T47D (cell line): ENCODE data around the gene DHRSX.
"Not testable (repeated sequence)": the region's sequence is repeated elsewhere in the genome, so short reads cannot be mapped to it uniquely, and the experiment has no call there.

Experiments
- DNase-seq, 2 experiments: peaks; one replicate each; pipeline versions ENCODE4 v3.0.0 to v3.0.0-alpha.2; 2011 to 2012; ENCODE audit warnings: low read depth in 1 of 2, low spot score in 1 of 2
- JUND ChIP-seq: IDR thresholded peaks from 2 replicates; pipeline ENCODE4 v1.6.1; 2012; ENCODE audit warnings: low read depth
- in situ Hi-C: cut with HindIII; loops from 2 replicates; pipeline ENCODE4 v1.10.0; 2016; ENCODE audit warnings: low sequenced_read_pairs, low pct_unique_long_range_greater_than_20kb

The DHRSX gene

DNA sequence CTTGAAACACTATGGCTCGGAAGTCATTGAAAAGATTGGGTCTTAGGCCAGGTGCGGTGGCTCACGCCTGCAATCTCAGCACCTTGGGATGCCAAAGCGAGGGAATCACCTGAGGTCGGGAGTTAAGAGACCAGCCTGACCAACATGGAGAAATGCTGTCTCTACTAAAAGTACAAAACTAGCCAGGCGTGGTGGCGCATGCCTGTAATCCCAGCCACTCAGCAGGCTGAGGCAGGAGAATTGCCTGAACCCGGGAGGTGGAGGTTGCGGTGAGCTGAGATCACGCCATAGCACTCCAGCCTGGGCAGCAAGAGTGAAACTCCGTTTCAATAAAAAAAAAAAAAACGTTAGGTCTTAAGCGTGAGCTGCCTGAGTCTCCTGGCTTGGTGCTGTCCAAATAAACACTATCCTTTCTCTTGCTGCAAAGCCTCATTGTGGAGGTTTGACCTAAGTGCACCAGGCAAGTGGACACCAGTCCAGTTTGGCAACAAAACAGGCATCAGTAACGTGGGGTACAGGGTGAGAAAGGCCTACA, 185.9 kb downstream of the DHRSX start:
- no peak for TF ChIP-seq JUND
- in situ Hi-C loops = no loop called here
- DNase-seq = no peak

DNA sequence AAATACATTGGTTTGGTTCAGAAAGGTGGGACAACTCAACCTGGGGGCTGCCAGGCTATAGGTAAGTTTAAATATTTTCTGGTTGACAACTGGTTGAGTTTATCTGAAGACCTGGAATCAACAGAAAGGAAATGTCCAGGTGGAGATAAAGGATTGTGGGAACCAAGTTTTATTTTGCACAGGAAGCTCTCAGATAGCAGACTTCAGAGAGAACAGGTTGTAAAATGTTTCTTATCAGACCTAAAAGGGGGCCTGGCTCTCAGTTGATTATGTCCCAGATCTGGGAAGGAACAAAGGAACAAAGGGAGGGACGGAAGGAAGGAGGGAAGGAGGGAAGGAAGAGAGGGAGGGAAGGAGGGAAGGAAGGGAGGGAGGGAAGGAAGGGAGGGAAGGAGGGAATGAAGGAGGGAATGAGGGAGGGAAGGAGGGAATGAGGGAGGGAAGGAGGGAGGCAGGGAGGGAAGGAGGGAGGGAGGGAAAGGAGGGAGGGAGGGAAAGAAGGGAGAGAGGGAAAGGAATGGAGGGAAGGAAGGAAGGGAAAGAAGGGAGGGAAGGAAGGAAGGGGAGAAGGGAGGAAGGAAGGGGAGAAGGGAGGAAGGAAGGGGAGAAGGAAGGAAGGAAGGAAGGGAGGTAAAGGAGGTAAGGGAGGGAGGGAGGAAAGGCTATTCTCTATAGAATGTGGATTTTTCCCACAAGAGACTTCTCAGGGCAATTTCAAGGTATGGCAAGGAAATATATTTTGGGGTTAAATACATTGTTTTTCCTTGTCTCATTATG, 186.7 kb downstream of the DHRSX start:
- DNase-seq = no peak
- no peak for TF ChIP-seq JUND
- in situ Hi-C loops = no loop called here

- DNase-seq, in situ Hi-C loops: not testable (repeated sequence)
These were observed 188.7 kb downstream of the DHRSX start for GRCh38 chrX:2312061-2312591.

DNA sequence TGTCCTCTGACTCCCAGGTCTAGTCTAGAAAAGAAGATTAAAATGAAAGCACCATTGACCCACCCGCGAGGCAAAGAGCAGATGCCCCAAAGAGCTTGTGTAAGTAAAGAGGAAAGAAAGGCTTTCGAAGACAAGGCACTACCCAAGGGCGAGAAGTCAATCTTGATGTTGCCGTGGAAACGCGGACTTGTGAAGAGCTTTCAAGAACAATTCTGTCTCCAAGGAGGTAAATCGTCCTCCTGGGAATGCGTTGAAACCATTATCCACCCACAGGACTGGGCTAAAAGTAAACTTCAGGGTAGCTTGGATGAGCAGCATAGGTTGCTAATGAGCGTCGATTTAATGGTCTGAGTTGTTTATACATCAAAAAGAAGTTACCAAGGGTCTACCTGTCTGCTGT, 189.3 kb downstream of the DHRSX start:
- in situ Hi-C loops = no loop called here
- DNase-seq = no peak
- no peak for TF ChIP-seq JUND

GRCh38 chrX:2301901-2302300, 198.9 kb downstream of the DHRSX start:
- no peak for TF ChIP-seq JUND
- in situ Hi-C loops = no loop called here
- DNase-seq = no peak

- DNase-seq = no peak
- TF ChIP-seq JUND = no peak
- in situ Hi-C loops = no loop called here
These were observed 200.9 kb downstream of the DHRSX start for GRCh38 chrX:2299871-2300270.

- in situ Hi-C loops = no loop called here
These were observed 214.0 kb downstream of the DHRSX start for GRCh38 chrX:2286731-2287130.

DNA sequence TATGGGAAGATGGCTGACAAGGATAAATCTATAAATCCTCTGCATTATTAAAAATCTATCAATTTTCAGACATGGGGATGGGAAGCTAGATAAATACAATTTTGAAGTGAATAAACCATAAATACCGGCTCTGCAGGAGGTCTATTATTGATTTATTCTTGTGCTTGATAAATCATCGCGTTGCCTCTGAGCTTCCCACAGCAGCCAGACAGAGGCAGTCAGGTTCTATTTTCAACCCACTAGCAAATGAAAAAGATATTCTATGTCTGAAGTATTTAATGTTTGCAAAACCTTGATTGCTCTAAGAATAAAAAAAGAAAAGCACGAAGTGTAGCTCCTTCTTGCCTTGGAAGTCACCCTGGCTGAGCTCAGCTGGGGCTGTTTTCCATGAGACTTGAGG, 216.2 kb downstream of the DHRSX start:
- in situ Hi-C loops = no loop called here
- DNase-seq = no peak
- TF ChIP-seq JUND = no peak

More at GRCh38 chrX:2286731-2287130, 214.0 kb downstream of the DHRSX start:
- TF ChIP-seq JUND = no peak
- DNase-seq = no peak

GRCh38 chrX:2284133-2284532, 216.6 kb downstream of the DHRSX start:
- peak in 1 of 2 experiments; percentile 4 for DNase-seq
- TF ChIP-seq JUND = no peak
- in situ Hi-C loops = no loop called here

- DNase-seq = peak in 1 of 2 experiments; percentile 7
- TF ChIP-seq JUND = no peak
- in situ Hi-C loops = no loop called here
These were observed 217.5 kb downstream of the DHRSX start for GRCh38 chrX:2283111-2283859.

DNA sequence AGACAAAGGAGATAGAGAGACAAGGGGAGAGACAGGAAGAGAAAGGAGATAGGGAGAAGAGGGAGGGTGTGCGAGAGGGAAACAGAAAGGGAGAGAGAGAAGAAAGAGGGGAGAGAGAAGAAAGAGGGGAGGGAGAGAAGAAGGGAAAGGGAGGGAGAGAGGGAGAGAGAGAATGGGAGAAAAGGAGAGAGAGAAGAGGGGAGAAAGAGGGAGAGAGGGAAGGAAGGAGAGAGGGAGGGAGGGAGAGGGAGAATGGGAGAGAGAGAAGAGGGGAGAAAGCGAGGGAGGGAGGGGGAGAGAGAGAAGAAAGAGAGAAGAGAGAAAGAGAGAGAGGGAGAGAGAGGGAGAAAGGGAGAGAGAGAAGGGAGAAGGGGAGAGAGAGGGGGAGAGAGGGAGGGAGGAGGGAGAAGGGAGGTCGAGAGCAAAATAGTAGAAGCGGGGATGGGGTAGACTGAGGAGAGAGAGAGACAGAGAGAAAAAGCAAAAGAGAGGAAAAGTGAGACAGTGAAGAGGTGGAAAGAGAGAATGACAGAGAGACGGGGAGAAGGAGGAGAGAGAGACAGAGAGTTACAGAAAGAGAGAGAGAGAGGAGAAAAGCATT, 218.2 kb downstream of the DHRSX start:
- DNase-seq = no peak
- no peak for TF ChIP-seq JUND
- in situ Hi-C loops = no loop called here

GRCh38 chrX:2272337-2272736, 228.4 kb downstream of the DHRSX start:
- in situ Hi-C loops = no loop called here
- no peak for TF ChIP-seq JUND
- no peak for DNase-seq

GRCh38 chrX:2271595-2271994, 229.2 kb downstream of the DHRSX start:
- DNase-seq, in situ Hi-C loops: not testable (repeated sequence)

GRCh38 chrX:2270783-2271182, 230.0 kb downstream of the DHRSX start:
- DNase-seq, in situ Hi-C loops: not testable (repeated sequence)
